Activated T-cell treated with anti-CD3 and anti-CD28 coated beads for 48 hours (primary cell): Measurements from ENCODE around the gene IFT80.

Experiments used
- DNase-seq: peaks from one replicate; pipeline ENCODE4 v3.0.0-alpha.2; 2020; ENCODE audit warnings: low read depth

IFT80 gene

DNA sequence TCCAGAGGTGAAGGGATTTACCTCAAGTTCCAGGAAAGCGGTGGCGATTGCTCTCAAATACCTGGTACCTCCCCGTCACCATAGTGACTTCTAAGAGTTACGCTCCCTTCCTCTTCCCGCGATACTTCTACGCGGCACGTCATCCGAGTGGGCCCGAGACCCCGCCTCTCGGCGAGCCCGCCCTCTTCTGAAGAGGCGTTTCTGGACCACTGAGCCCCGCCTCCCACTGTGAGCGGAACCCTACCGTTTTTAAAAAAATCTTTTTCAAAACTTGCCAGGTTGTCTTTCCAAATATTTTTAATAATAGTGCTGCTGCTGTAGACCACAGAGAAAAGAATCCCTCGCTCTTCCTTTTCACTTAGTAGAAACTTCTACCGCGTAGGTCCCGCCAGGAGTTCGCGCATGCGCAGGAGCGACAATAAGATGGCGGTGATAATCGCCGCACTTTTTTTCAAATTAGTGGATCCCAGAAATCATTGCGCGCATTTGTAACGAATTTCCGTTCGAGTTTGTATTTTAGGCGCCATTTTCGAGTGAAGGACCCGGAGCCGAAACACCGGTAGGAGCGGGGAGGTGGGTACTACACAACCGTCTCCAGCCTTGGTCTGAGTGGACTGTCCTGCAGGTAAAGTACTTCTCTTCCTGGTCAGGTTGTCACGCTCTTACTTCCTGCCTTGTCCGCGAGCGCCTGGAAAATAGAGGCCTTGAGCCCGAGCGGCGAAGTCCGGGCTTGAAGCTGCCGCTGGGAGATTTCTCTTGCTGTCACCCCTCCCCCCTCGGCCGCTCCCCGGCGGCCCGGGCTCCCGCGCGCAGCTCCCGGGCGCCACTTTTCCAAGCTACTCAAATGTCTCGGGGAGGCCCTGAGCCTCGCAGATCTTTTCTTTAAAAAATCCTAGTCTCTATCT is at the start of gene IFT80, which contains the start of gene SMC4:
Gene IFT80, minus strand, starts transcription at position 101 of the 905 bp plus-strand sequence. CDS start 14,625 bp downstream, outside the sequence.
Gene SMC4, plus strand, starts transcription at position 526 of the 905 bp plus-strand sequence. CDS start 1,177 bp downstream, outside the sequence.
- DNase-seq, result peak; percentile 91

DNA sequence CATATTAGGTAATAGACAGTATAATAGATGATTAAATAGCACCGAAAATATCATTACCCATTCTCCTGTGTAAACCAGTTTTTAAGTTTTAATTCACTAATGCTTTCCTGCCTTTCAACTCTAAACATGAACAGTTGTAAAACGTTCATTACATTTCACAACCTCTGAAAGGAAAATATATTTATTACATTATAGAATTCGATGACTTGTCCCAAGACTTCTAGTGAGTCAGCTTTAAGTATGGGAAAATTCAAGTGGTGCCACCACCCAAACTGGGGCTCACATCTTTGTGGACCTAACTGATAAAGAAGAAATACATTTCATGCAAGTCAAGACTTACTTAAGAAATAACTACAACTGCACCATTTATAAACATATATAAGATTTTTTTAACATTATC is 48.5 kb upstream of the IFT80 start:
- no peak for DNase-seq

DNA sequence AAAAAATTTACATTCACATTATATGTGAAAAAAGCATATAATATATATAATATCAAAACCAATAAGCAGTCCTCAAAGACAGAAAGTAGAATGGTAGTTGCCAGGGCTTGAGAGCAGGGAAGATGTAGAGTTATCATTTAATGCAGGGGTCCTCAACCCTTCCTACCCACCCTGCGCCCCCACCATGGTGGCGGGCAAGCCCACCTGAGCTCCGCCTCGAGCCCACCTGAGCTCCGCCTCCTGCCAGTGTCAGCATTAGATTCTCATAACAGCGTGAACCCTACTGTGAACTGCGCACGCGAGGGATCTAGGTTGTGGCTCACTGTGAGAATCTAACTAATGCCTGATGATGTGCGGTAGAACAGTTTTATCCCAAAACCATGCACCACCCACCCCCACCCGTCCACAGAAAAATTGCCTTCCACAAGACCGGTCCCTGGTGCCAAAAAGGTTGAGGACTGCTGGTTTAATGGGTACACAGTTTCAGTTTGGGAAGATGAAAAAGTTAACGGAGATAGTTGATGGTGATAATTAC is 47.6 kb upstream of the IFT80 start:
- no peak for DNase-seq

DNA sequence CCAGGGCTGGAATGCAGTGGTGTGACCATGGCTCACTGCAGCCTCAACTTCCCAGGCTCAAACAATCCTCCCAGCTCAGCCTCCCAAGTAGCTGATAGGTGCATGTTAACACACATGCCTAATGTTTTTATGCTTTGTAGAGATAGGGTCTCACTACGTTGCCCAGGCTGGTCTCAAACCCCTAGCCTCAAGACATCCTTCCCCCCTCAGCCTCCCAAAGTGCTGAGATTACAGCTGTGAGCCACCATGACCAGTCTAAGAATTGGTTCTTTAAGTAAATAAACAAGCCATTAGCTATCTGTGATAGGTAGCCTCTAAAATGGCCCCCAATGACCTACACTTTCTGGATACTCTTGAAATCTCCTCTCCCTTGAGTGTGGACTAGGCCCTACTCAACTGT is 46.8 kb upstream of the IFT80 start:
- DNase-seq, result no peak

DNA sequence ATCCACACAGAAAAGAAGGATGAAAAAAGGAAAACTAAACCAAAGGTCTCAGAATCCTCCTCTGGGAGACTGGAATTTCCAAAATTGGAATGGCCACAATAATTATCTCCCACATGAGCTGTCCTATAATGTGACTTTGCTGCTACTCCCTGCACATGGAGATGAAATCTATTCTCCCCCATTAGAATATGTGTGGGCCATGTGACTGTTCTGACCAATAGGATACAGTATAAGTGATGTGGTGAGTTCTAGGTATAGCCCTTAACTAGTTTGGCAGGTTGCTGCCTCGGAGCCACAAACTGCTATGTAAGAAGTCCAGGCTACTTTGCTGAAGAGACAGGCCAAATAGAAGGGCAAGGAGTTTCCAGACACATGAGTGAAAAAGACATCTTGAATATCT is 45.4 kb upstream of the IFT80 start:
- DNase-seq, result no peak

DNA sequence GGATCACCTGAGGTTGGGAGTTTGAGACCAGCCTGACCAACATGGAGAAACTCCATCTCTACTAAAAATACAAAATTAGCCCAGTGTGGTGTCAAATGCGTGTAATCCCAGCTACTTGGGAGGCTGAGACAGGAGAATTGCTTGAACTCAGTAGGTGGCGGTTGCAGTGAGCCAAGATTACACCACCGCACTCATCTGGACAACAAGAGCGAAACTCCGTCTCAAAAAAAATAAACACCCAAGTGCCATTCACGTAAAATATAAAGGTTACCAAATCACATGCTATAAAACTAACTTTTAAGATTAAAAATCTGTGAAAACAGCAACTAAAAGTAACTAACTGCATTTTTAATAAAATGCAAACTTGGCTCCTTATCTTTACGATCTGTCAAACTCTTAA is 41.7 kb upstream of the IFT80 start:
- DNase-seq, result no peak

DNA sequence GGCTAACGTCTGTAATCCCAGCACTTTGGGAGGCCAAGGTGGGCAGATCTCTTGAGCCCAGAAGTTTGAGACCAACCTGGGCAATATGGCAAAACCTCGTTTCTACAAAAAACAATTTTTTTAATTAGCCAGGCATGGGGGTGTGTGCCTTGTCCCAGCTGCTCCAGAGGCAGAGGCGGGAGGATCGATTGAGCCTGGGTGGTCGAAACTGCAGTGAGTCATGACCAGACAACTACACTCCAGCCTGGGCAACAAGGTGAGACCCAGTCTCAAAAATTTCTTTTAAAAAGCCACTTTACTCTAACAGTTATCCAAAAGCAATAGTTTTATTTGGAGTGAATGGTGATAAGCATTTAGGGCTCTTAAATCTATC is 38.0 kb upstream of the IFT80 start:
- no peak for DNase-seq

DNA sequence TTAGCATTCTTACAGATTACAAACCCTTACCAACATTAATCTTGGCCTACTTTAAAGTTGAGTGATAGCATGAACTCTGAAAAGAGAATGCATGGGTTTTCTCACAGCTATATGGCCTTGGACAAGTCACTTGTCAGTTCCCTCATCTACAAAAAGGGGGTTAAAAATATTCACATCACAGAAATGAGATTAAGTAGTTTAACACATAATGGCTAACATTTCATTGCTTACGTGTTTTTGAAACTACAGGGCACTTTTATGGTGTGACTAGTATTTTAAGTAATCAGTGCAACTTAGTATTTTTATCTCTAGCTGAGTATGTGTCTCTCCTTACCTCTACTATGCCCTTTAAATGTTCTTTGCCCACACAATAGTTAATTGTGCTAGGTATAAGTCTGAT is 36.7 kb upstream of the IFT80 start:
- DNase-seq, result no peak

DNA sequence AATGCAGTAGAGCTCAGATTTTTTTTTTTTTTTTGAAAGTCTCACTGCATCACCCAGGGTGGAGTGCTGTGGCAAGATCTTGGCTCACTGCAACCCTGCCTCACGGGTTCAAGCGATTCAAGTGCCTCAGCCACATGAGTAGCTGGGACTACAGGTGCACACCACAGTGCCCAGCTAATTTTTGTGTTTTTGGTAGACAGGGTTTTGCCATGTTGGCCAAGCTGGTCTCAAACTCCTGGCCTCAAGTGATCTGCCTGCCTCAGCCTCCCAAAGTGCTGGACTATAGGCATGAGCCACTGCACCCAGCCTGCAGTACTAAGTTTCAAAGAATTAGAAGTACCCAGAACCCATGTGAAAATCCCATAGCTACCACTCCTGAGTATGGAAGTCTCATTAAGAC is 36.1 kb upstream of the IFT80 start:
- DNase-seq, result no peak

DNA sequence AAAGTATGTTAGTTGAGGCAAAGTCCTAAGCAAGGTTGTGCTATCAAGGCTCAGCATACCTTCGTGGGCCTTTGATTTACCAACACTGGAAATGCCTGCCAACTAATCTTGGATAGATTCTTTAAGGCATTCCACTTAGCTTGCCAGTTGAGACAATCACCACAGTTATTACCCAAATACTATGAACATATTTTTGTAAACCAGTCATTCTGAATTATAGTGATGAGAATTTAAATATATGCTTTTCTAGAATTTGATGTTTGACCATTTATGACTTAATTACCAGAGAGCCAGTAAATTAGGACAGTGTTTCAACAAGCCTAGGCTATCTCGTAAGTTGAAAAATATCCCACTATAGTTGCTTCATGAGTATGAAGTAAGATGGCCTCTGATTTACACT is 35.0 kb upstream of the IFT80 start:
- no peak for DNase-seq

DNA sequence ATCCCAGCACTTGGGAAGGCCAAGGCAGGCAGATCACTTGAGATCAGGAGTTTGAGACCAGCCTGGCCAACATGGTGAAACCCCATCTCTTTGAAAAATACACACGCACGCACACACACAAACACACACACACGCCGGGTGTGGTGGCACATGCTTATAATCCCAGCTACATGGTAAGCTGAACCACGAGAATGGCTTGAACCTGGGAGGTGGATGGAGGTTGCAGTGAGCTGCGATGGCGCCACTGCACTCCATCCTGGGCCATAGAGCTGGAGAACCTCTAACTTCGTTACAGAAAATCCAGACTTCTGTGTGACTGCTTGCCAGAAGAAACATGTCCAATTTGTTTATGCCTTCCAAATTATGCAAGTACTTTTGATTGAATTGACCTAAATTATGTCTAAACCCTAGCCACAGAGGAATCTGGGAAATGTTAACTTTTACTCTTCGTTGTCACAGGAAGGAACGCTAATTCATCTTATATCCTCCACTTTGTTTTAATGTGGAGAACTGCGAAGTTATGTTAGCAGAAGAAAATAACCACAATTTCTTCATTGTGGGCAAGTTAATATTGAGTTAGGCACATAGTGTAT is 28.9 kb upstream of the IFT80 start:
- no peak for DNase-seq

DNA sequence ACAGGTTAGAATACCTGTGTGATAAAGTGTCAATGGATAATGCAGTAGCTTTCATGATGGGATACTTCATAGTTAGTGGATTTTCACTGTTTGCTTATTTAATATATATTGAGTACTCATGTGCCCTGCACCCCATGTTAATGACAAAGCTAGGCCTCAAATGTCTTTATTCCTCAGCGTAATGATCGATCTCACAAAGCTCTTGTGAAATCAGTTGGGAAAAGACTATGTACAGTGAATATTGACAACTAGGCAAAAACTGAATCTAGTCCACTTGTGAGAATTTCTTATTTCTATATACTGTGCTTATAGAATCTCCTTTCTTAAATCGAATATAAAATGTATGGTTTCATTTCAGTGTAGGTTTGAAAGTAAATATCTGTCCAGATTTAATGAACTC is 18.3 kb upstream of the IFT80 start:
- DNase-seq, result no peak

DNA sequence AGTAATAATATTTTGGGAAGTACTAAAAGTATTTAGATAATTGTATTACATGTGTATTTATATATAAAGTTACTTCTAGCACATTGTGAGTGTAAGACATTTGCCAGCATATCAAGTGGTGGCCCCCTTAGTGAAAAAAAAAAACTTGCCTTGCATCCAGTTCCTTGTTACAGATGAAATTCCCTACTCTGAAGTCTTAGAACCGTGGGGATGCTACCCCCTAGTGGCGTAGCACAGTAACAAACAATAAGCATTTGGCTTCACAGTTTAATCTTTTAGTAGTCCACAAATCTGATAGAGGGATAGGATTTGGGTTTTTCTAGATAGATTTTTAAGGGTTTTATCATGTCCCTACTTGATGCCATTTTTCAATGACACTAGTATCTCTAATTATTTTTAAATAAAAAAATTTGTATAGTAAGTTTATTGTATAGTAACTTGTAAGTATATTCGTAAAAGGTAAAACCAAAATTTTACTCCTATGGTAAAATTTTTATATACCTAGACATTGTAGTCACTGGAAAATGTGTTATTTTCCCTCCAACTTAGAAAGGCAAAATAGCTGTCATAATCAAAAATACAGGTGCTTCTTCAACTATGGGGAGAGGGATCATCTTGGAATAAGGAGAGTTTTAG is 14.7 kb upstream of the IFT80 start:
- DNase-seq, result peak; percentile 45

DNA sequence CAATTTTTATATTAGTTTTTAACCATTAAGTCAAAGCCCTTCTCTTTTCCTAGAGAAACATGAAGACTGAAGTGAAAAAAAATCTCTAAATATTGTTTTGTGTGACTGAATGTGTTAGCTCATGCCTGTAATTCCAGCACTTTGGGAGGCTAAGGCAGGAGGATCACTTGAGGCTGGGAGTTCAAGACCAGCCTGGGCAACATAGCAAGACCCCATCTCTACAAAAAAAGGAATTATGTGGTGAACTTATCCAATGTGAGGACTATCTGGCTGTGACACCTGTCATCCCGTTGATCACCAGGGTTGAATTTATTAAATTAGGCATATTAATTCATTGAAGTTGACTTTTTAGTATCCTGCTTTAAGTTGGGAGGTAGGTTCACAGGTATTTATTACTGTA is 13.5 kb upstream of the IFT80 start:
- DNase-seq, result no peak

DNA sequence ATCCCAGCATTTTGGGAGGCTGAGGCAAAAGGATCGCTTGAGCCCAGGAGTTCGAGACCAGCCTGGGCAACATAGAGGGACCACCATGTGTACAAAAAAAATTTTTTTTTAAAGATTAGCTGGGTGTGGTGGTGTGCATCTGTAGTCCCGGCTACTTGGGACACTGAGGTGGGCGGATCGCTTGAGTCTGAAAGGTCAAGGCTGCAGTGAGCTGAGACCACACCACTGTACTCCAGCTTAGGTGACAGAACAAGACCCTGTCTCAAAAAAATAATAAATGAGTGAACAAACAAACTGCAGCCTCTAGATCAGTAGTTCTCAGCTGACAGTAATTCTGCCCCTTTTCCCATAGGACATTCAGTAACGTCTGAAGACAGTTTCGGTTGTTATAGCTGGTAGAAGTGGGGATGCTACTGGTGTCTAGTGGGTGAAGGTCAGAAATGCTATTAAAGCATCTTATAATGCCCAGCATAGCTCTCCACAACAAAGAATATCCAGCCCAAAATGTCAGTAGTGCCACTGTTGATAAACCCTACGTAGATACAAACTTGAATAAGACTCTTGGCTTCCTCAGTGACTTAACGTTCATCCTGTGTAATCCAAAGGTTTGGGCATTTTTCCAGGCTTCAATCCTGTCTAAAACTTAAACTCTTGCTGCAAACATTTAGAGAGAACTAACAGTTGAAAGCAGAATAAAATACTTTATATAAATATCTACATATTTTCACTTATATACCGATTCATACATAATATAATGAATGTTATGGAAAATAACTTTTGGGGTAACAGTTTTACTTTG is 11.0 kb upstream of the IFT80 start:
- DNase-seq, result no peak

DNA sequence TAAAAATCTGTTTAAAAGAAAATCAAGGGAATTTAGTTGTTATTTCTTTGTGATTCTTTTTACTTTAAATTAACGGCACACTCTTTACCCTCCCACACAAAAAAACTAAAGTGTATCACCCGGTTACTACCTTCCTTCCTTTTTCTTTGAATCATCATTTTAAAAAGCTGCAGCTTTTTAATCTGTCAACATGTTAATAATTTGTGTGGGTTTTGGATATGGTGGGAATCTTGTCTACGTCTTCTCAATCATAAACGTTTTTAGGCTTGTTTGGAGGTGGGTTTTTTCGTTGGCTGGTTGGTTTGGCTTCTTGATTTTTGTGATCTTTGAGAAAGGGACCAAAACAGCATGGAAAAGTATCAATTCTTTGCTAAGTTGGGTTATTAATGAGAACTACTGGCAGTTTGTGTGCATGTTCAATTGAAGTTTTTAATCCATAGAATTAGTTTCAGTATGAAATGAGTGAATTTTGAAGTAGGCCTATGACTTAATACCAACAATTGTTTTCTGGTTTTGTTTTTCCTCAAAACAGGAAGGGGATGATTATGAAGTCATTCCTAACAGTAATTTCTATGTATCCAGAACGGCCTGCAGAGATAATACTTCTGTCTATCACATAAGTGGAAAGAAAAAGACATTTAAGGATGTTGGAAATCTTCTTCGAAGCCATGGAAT is 4.9 kb upstream of the IFT80 start:
- no peak for DNase-seq

DNA sequence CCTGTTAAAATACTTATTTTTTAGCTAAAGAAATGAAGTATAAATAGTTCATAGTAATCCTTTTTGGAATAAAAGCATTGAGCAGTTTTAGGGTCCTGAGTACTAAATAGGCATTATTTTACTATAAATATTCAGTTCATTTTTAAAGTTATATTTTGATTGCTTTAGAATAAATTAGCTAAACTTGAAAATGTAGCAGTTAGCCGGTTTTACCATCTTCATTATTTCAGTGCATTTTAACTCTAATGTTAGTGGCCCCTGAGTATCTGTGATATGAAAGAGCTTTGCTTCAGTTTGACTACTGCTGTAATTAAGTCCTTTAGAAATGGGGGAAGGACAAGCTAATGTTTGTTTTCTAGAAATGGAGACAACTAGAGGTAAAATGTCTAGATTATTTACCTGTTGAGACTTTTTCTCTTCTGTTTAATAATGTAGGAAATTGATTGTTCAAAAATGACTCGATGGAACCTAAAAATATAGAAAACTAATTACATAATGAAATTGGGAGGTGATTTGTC is 4.1 kb upstream of the IFT80 start:
- DNase-seq, result no peak

DNA sequence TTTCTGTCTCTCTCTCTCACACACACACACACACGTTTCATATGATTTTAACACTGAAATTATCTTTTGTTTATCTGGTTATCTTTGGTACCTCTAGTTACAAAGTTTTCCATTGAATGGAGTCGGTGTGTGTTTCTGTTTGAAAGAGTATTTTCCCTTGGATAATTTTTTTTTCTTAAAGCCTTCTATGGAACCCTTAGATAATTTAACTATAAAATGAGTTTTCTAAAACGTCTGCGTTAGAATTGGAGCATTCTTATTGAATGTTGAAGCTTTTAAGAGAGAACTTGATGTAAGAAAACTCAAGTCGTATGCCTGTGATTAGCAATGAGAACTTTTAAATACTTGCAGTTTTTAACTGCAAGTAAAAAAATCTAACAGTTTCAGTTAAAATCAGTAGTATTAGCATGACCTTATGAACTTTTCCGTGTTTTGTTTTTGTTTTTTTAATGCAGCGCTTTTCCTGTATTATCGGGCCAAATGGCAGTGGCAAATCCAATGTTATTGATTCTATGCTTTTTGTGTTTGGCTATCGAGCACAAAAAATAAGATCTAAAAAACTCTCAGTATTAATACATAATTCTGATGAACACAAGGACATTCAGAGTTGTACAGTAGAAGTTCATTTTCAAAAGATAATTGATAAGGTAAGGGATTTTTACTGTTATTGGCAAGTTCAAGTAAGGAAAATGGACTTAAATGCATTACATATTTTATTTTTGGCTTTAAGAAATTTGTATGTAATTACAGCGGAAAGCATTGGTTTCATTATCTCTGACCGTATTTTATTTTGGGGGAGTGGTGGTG is 3.4 kb upstream of the IFT80 start:
- DNase-seq, result no peak

DNA sequence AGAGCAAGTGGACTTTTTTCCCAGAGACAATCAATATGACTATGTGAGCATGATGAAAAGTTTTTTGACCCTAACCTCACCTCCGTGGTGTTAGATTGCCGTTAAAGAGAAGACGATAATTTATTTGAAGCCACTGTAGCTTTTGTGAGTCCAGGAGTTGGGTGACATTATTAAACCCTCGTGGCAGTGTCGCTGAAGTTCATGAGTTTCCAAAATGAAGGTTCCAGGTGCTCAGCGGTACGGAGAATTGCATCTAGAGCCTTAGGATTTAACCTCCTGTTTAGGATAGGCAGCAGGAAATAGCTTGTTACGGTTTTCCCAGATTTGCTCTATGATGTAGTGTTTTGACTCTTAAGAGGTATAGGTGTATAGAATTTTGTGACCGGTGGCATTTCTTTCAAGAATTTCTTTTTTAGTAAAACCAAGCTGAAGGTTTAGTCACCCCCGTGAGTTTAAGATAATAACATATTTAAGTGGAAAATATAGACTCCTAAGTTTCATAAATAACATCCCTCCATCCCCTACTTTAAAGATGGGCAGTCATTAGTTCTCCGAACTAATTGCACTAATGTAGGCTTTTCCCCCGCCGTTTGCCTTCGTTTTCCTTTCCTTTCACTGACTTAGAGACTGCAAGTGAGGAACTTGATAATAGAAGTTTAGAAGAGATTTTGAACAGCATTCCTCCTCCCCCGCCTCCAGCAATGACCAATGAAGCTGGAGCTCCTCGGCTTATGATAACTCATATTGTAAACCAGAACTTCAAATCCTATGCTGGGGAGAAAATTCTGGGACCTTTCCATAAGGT is 2.5 kb upstream of the IFT80 start:
- no peak for DNase-seq
